A673 (cell line): ENCODE results near the gene ETS2. TPM values are rescaled to one million over a fixed set of nuclear protein-coding genes. Genes with fewer than 3 reads are reported as not detected.

Source experiments
- BruUV-seq: library from RNA; stranded (reverse); fragments of 400-500 nt; replicated peaks from 2 replicates; lab custom pipeline; 2021; lab: Mats Ljungman, UMichigan
- CTCF ChIA-PET: fragments of 300-600 bp; sonication (Branson Sonifier 250); formaldehyde crosslinking; loops from one replicate; lab custom pipeline; 2022; ENCODE audit warnings: antibody characterized with exemption; lab: Charles Lee
- POLR2A ChIA-PET: fragments of 300-600 bp; sonication (Branson Sonifier 250); formaldehyde crosslinking; loops from one replicate; lab custom pipeline; 2022; ENCODE audit warnings: antibody characterized with exemption; ENCODE audit not compliant: low non-redundant PET; lab: Charles Lee
- DNase-seq: peaks from one replicate; pipeline ENCODE4 v3.0.0-alpha.2; 2015; ENCODE audit warnings: low spot score
- H3K27ac ChIP-seq: fragments of 200-600 bp; sonication (generic); 2 replicates; pipeline ENCODE4 v1.5.1; 2016; ENCODE audit warnings: mixed run types, low read depth, mild to moderate bottlenecking, mixed read lengths, antibody characterized with exemption, low read length; ENCODE audit not compliant: poor library complexity, severe bottlenecking
- H3K27me3 ChIP-seq: fragments of 200-600 bp; sonication (generic); replicated peaks from 2 replicates; pipeline ENCODE4 v1.6.1; 2017; ENCODE audit warnings: mixed run types, low read depth, mild to moderate bottlenecking, mixed read lengths, antibody characterized with exemption, low read length; ENCODE audit not compliant: insufficient read depth, poor library complexity
- H3K36me3 ChIP-seq: fragments of 200-600 bp; sonication (generic); 2 replicates; pipeline ENCODE4 v1.6.1; 2016; ENCODE audit warnings: mixed run types, mild to moderate bottlenecking, mixed read lengths, antibody characterized with exemption, low read length; ENCODE audit not compliant: insufficient read depth, poor library complexity, severe bottlenecking
- H3K4me1 ChIP-seq: fragments of 200-600 bp; sonication (generic); 2 replicates; pipeline ENCODE4 v1.6.1; 2017; ENCODE audit warnings: mixed run types, mild to moderate bottlenecking, mixed read lengths, antibody characterized with exemption, low read length; ENCODE audit not compliant: insufficient read depth, poor library complexity, severe bottlenecking
- H3K4me3 ChIP-seq: fragments of 200-600 bp; sonication (generic); 2 replicates; pipeline ENCODE4 v1.5.1; 2016; ENCODE audit warnings: low read depth, mixed run types, mild to moderate bottlenecking, mixed read lengths, low read length; ENCODE audit not compliant: poor library complexity, severe bottlenecking
- H3K9me3 ChIP-seq: fragments of 200-600 bp; sonication (generic); 2 replicates; pipeline ENCODE4 v1.6.1; 2016; ENCODE audit warnings: mixed run types, low read depth, mild to moderate bottlenecking, mixed read lengths, antibody characterized with exemption, low read length; ENCODE audit not compliant: poor library complexity, severe bottlenecking
- CTCF ChIP-seq: fragments of 300-800, 200-600 bp; sonication (generic); conservative IDR thresholded peaks from 2 replicates; pipeline ENCODE4 v1.5.1; 2017; ENCODE audit warnings: low read depth, mild to moderate bottlenecking, antibody characterized with exemption, low read length, moderate library complexity, mixed read lengths
- EZH2 ChIP-seq: fragments of 200-600 bp; sonication (generic); IDR thresholded peaks from 2 replicates; pipeline ENCODE4 v1.6.1; 2017; ENCODE audit warnings: borderline replicate concordance, low read depth, mild to moderate bottlenecking, mixed read lengths, antibody characterized with exemption, low read length; ENCODE audit not compliant: poor library complexity, severe bottlenecking
- intact Hi-C: fragments of 100-400 bp; cut with micrococcal nuclease; formaldehyde crosslinking; loops from one replicate; pipeline ENCODE4 v1.10.0; 2022; ENCODE audit not compliant: unreplicated experiment
- total RNA-seq: library from RNA; stranded (reverse); gene quantifications from 2 replicates; pipeline ENCODE4 v1.2.3, GENCODE V29; 2021

The ETS2 gene
- total RNA-seq, 1 experiment from 2014 or later = 45.6 TPM

GRCh38 chr21:38768471-38769063 is 37.2 kb upstream of the ETS2 start:
- TF ChIP-seq EZH2 (no peak), CTCF (no peak)
- H3K4me3 ChIP-seq = no peak overlapping the region
- no peak overlapping the region for H3K27ac ChIP-seq
- no peak for DNase-seq
- POLR2A ChIA-PET = no interaction called here
- H3K36me3 ChIP-seq = no peaks in the 10 kb centered on the region
- no peaks in the 10 kb centered on the region for H3K4me1 ChIP-seq
- CTCF ChIA-PET = no interaction called here
- no peaks in the 10 kb centered on the region for H3K27me3 ChIP-seq
- intact Hi-C loops = no loop called here
- H3K9me3 ChIP-seq = no peaks in the 10 kb centered on the region
- no TSS peak for BruUV-seq

GRCh38 chr21:38769191-38769780 is 36.4 kb upstream of the ETS2 start:
- POLR2A ChIA-PET = no interaction called here
- H3K9me3 ChIP-seq = no peaks in the 10 kb centered on the region
- DNase-seq = no peak
- no peak overlapping the region for H3K27ac ChIP-seq
- CTCF ChIA-PET = no interaction called here
- intact Hi-C loops = no loop called here
- no TSS peak for BruUV-seq
- H3K4me1 ChIP-seq = no peaks in the 10 kb centered on the region
- no peak overlapping the region for H3K4me3 ChIP-seq
- TF ChIP-seq CTCF = no peak
- H3K36me3 ChIP-seq = no peaks in the 10 kb centered on the region
- H3K27me3 ChIP-seq = no peaks in the 10 kb centered on the region

GRCh38 chr21:38770660-38771059 is 35.1 kb upstream of the ETS2 start:
- Histone ChIP-seq H3K4me3 (no peak overlapping the region), H3K27ac (no peak overlapping the region), H3K36me3 (no peaks in the 10 kb centered on the region), H3K4me1 (no peaks in the 10 kb centered on the region), H3K9me3 (no peaks in the 10 kb centered on the region), H3K27me3 (no peaks in the 10 kb centered on the region)
- no TSS peak for BruUV-seq
- CTCF ChIA-PET = interaction anchor here (0.7 kb wide), 1 partner anchor 15 kb away, joined by 3 read pairs; no protein-coding TSS in a partner anchor
- no peak for TF ChIP-seq CTCF
- no peak for TF ChIP-seq EZH2
- POLR2A ChIA-PET = no interaction called here
- intact Hi-C loops = no loop called here
- DNase-seq = no peak
